AML-193 (cell line): ENCODE measurements around the gene PNN.
"Not testable (repeated sequence)": the region's sequence is repeated elsewhere in the genome, so short reads cannot be mapped to it uniquely, and the experiment has no call there.

ENCODE experiments used
- DNase-seq, 2 experiments: peaks; one replicate each; lab custom pipeline; 2025; lab: John Stamatoyannopoulos, UW

Gene PNN

DNA sequence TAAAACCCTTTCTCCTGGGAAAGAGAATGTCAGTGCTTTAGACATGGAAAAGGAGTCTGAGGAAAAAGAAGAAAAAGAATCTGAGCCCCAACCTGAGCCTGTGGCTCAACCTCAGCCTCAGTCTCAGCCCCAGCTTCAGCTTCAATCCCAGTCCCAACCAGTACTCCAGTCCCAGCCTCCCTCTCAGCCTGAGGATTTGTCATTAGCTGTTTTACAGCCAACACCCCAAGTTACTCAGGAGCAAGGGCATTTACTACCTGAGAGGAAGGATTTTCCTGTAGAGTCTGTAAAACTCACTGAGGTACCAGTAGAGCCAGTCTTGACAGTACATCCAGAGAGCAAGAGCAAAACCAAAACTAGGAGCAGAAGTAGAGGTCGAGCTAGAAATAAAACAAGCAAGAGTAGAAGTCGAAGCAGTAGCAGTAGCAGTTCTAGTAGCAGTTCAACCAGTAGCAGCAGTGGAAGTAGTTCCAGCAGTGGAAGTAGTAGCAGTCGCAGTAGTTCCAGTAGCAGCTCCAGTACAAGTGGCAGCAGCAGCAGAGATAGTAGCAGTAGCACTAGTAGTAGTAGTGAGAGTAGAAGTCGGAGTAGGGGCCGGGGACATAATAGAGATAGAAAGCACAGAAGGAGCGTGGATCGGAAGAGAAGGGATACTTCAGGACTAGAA lies 6.1 kb downstream of the PNN start:
- DNase-seq, result no peak

DNA sequence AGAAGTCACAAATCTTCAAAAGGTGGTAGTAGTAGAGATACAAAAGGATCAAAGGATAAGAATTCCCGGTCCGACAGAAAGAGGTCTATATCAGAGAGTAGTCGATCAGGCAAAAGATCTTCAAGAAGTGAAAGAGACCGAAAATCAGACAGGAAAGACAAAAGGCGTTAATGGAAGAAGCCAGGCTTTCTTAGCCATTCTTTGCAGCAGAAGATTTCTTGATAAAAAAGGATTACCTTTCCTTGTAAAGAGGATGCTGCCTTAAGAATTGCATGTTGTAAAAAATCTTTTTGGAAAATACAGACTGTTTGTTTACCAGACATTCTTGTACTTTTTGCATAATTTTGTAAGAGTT lies 6.6 kb downstream of the PNN start:
- no peak for DNase-seq

- no peak for DNase-seq
These were observed 8.0 kb downstream of the PNN start for GRCh38 chr14:39182770-39183684.

DNA sequence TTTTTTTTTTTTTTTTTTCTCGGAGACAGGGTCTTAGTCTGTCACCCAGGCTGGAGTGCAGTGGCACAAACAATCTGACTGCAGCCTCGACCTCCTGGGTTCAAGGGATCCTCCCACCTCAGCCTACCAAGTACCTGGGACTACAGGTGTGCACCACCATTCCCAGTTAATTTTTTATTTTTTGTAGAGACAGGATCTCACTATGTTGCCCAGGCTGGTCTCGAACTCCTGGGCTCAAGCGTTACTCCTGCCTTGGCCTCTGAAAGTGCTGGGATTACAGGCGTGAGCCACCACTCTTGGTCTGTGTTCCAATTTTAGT lies 8.6 kb downstream of the PNN start:
- not testable (repeated sequence) for DNase-seq

- no peak for DNase-seq
These were observed 9.7 kb downstream of the PNN start for GRCh38 chr14:39184628-39185255.

DNA sequence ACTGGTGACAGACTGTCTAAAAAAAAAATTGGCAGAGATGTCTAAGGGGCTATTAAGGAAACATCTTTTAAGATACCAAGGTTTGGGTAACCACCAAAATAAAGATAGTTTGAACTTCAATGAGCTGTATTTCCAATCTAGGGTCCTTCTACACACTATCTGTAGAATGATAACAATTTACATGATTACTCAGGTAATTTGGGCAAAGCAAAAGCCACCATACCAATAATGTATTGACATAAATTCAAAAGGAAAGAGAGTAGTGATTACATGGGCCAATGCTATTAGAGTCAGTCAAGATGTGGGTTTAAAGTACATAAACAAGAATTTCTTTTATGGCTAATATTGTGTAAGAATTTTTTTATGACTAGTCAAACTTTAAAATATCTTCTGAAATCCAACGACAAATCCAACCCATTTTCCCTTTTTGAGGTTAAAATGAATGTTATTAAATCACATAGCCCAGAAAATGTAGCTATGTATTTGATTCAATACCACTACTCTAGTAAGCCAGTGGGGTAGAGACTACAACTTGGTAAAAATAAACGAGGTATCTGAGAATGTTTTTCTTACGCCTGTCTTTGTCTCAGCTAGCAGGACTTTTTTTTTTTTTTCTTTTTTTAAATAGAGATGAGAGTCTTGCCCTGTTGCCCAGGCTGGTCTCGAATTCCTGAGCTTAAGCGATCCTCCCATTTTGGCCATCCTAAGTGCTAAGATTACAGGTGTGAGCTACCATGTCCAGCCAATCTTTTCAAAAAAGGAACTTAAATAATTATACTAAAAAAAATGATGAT lies 10.4 kb downstream of the PNN start:
- no peak for DNase-seq

GRCh38 chr14:39186941-39187525 lies 12.0 kb downstream of the PNN start:
- no peak for DNase-seq

DNA sequence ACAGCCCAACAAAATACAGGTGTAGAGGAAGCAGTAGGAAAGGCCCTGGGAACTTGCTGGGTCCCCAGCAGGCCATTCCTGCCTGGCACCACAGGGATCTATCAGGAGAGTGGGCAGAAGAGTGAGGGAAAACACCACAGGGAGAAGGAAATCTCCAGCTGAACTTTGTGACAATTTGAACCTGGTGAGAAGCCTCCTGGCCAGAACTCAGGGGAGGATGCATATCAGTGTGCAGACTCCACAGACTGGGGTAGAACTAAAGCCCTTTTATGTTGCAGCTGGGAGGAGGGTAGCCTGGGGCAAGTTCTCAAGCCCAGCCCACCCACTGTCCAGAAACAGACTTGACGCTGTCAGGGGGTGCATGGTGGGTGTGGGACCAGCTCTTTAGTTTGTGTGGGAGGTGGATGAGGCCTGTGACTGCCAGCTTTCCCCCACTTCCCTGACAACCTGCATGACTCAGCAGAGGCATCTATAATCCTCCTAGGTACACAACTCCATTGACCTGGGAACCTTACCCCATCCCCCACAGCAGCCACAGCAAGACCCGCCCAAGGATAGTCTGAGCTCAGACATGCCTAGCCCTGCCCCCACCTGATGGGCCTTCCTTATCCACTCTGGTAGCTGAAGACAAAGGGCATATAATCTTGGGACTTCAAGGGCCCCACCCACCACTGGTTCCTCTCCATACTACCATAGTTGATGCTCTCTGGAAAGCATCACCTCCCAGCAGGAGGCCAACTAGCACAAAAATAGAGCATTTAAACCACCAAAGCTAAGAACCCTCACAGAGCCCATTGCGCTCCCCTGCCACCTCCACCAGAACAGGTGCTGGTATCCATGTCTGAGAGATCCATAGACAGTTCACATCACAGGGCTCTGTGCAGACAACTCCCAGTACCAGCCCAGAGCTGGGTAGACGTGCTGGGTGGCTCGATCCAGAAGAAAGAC lies 28.9 kb downstream of the PNN start:
- no peak for DNase-seq

DNA sequence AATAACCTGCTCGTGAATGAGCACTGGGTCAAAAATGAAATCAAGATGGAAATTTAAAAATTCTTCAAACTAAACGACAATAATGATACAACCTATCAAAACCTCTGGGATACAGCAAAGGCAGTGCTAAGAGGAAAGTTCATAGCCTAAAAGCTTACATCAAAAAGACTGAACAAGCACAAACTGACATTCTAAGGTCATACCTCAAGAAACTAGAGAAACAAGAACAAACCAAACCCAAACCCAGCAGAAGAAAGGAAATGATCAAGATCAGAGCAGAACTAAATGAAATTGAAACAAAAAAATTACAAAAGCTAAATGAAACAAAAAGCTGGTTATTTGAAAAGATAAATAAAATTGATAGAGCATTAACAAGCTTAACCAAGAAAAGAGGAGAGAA lies 32.4 kb downstream of the PNN start:
- not testable (repeated sequence) for DNase-seq

GRCh38 chr14:39211109-39211741 lies 36.2 kb downstream of the PNN start:
- DNase-seq, result no peak

DNA sequence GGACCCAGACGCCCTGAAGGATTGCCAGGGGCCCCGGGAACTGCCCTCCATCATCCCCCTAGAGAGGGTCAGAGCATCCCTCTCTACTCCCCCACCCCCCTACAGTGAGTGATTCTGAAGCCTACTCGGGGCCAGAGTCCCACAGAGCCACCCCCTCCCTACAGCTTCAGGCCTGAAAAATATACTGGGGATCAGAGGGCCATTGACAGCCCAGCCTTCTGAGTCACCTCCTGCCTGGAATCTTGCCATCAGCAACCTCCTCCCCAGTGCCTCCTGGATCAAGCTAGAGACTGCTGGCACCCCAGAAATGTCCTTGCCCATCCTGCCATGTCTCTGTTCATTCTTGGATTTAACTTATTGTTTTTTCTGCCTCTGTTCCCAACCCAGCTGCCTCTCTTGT lies 37.0 kb downstream of the PNN start:
- no peak for DNase-seq

- DNase-seq, result peak; percentile 84 to 88
These were observed 37.6 kb downstream of the PNN start for GRCh38 chr14:39212693-39213092.

- DNase-seq, result no peak
These were observed 42.3 kb downstream of the PNN start for GRCh38 chr14:39217214-39217879.

DNA sequence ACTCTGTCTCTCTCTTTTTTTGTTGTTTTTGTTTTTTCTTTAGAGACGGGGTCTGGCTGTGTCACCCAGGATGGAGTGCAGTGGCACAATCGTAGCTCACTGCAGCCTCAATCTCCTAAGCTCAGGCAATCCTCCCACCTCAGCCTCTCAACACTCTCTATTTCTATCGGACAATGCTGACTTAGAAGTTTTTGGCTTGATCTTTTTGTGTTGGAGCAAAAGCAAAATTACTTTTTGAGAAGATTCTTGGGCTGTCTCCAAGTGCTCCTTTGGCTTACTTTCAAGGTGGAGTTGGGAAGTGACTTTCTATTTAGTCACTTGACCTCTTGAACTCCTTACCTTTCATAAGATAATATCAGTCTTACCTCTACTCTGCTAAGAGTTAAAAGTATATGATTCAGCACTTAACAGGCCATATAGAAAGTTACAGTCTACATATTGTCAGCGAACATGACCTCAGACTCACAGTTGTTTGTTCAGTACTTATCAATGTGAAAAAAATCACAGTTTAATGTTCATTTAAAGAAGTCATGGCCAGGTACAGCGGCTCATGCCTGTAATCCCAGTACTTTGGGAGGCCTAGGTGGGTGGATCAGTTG lies 43.2 kb downstream of the PNN start:
- no peak for DNase-seq

GRCh38 chr14:39219075-39219499 lies 44.0 kb downstream of the PNN start:
- DNase-seq, result no peak

- DNase-seq, result not testable (repeated sequence)
These were observed 45.4 kb downstream of the PNN start for GRCh38 chr14:39220473-39220872.

- DNase-seq, result no peak
These were observed 53.0 kb downstream of the PNN start for GRCh38 chr14:39228044-39228443.

DNA sequence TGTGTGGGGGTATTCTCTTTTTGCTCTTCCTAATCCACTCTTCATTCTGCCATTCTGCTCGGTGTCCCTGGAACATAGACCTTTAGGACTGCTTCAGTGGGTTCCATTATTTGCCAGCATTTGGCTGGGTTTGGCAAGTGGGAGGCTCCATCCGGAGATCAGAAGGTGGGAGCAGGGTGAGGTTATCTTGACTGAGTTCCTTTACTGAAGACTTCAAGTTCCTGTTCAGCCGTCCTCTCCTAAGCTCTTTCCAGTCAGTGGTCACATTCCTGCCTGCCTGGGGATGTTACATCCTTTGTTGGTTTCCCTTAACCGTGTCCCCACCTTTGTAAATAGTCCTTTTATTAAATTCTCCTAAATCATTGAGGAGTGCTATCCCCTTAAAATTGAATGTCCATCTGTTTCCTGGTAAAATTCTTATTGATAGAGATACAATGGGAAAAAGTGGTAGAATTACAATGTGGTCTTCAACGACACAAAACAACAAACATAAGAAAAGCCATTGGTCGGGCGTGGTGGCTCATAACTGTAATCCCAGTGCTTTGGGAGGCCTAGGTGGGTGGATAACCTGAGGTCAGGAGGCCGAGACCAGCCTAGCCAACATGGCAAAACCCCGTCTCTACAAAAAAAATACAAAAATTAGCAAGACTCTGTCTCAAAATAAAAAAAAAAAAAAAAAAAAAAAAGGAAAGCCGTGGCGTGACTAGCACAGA lies 53.6 kb downstream of the PNN start:
- no peak for DNase-seq

DNA sequence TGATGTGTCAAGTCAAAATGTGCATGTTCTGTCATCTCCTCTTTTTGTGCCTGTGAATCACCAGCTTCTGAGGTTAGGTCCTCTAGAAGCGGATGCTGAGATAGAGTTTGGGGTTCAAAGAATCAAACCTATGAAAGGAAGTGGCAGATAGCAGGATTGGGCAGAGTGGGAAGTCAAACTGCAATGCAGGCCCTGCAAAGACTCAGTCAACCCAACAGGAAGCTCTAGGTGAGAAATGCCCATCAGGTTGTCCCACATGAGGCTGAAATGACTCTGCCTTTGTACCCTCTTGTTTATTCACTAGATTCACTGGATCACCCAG lies 54.1 kb downstream of the PNN start:
- DNase-seq, result no peak
